H1 (cell line): ENCODE measurements around the gene GPATCH11.

ENCODE experiments used
- CTCF ChIP-seq, 3 experiments: IDR thresholded peaks; 1 replicate in 2 of 3; 2 replicates in 1 of 3; pipeline versions ENCODE4 v1.5.1 to v1.6.1; 2011; ENCODE audit warnings: low read length in 3 of 3, mild to moderate bottlenecking in 3 of 3, inconsistent platforms in 2 of 3, low read depth in 1 of 3, moderate library complexity in 1 of 3; ENCODE audit not compliant: insufficient read depth in 1 of 3; ENCODE audit errors: control extremely low read depth in 1 of 3
- EGR1 ChIP-seq: IDR thresholded peaks from 2 replicates; pipeline ENCODE4 v1.6.1; 2011; ENCODE audit warnings: low read depth, low read length, borderline replicate concordance
- EP300 ChIP-seq, 2 experiments: IDR thresholded peaks; 1 replicate in 1 of 2; 2 replicates in 1 of 2; pipeline ENCODE4 v1.6.1; 2011 to 2012; ENCODE audit warnings: low read depth in 2 of 2, low read length in 2 of 2, mild to moderate bottlenecking in 2 of 2, borderline replicate concordance in 1 of 2, inconsistent platforms in 1 of 2, moderate library complexity in 1 of 2
- EZH2 ChIP-seq: fragments of 200-600 bp; sonication (generic); IDR thresholded peaks from 2 replicates; pipeline ENCODE4 v1.7.1; 2012; ENCODE audit warnings: low read depth, mild to moderate bottlenecking, moderate library complexity, low read length, inconsistent platforms; ENCODE audit not compliant: severe bottlenecking
- FOSL1 ChIP-seq: IDR thresholded peaks from 2 replicates; pipeline ENCODE4 v1.6.1; 2011; ENCODE audit warnings: mild to moderate bottlenecking, low read depth, low read length, moderate library complexity; ENCODE audit not compliant: insufficient read depth
- GABPA ChIP-seq: IDR thresholded peaks from 2 replicates; pipeline ENCODE4 v1.6.1; 2011; ENCODE audit warnings: mild to moderate bottlenecking, low read length, moderate library complexity, borderline replicate concordance; ENCODE audit not compliant: insufficient read depth
- JUN ChIP-seq: IDR thresholded peaks from 2 replicates; pipeline ENCODE4 v1.6.1; 2011; ENCODE audit warnings: low read depth, mild to moderate bottlenecking, improper control_type of control experiment, low read length
- POLR2A ChIP-seq, 2 experiments: IDR thresholded peaks; 1 replicate in 1 of 2; 2 replicates in 1 of 2; pipeline ENCODE4 v1.6.1; 2011; ENCODE audit warnings: low read depth in 2 of 2, low read length in 2 of 2, mild to moderate bottlenecking in 2 of 2; ENCODE audit errors: control extremely low read depth in 1 of 2
- POLR2AphosphoS5 ChIP-seq: IDR thresholded peaks from 2 replicates; pipeline ENCODE4 v1.6.1; 2011; ENCODE audit warnings: low read depth, low read length
- SAP30 ChIP-seq: fragments of 300-600 bp; sonication (generic); IDR thresholded peaks from 2 replicates; pipeline ENCODE4 v1.7.1; 2012; ENCODE audit warnings: low read length, moderate library complexity, mild to moderate bottlenecking, inconsistent platforms; ENCODE audit not compliant: insufficient read depth, insufficient replicate concordance
- SUZ12 ChIP-seq: fragments of 200-600 bp; sonication (generic); IDR thresholded peaks from 2 replicates; pipeline ENCODE4 v1.6.1; 2012; ENCODE audit warnings: mild to moderate bottlenecking, inconsistent platforms, low read length, moderate library complexity, mixed read lengths

GRCh38 chr2:37096568-37096967, 12.2 kb downstream of the GPATCH11 start:
- TF ChIP-seq GABPA (no peak), EZH2 (no peak), CTCF (IDR thresholded peaks at IDR 0.05; ENCODE audit: control extremely low read depth in 1 of 3, insufficient read depth in 1 of 3, low read depth in 1 of 3, low read length in 3 of 3) (no peak), JUN (no peak), SUZ12 (no peak), FOSL1 (no peak), SAP30 (no peak), EGR1 (no peak), EP300 (IDR thresholded peaks at IDR 0.05; ENCODE audit: borderline replicate concordance in 1 of 2, low read depth in 2 of 2, low read length in 2 of 2) (no peak), POLR2AphosphoS5 (no peak), POLR2A (IDR thresholded peaks at IDR 0.05; ENCODE audit: control extremely low read depth in 1 of 2, low read depth in 2 of 2, low read length in 2 of 2) (no peak)
